ENCODE measurements around the gene WDR45B. TPM values are rescaled to one million over a fixed set of nuclear protein-coding genes. Genes with fewer than 3 reads are reported as not detected.

The WDR45B gene
- total and polyA plus RNA-seq, 2 donors (not counting 1 experiment from before 2014, with no cell fraction given) = 54.3 to 72.7 TPM

DNA sequence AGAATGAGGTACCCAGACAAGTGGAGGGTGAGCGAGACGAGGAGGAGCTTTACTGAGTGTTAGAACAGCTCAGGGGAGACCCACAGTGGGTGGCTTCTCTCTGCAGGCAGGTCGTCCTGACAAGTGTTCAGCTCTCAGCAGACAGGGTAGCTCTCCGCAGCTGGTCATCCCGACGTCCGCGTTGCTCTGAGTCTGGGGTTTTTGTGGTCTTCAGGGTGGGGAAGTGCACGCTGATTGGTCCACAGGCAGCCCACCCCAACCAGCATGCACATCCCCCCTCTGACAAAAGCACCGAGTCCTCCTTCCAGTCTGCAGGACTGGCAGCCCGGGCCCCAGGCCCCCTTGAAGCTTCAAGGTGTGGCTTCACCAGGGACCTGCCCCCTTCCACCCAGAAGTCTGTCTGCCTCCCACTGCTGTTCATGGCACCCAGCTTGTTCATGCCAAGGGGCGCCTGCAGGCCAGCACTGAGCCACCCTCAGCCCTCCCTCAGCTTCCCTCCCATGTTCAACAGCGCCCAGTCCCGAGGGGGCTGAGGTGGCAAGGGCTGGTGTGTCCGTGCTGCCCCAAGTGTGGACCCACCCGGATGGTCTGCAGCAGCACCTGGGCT lies 19.9 kb upstream of the WDR45B start:
- POLR2A ChIA-PET = interaction anchor here (0.7 kb wide), 1 partner anchor 943 kb away, joined by 3 read pairs; no protein-coding TSS in a partner anchor

DNA sequence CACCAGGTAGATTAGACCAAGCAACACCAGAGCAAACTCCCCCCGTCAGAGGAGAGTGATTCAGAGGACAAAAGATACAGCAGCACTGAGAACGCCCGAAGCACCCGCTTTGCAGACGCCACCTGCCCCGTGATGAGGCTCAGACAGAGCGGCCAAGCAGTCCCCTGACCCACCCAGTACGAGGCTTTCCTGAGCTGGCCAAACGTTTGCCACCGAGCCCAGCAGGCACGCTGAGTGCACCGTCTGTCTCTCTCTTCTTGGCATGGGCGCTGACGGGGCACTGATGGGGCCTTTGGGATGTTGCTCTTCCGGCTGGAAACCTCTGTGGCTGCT lies 19.4 kb upstream of the WDR45B start:
- no peaks in the 10 kb centered on the region for H3K27me3 ChIP-seq (replicated peaks in 1 of 4; ENCODE audit: control extremely low read depth in 1 of 4, control insufficient read depth in 3 of 4, insufficient read depth in 4 of 4, low read length in 3 of 4)
- no peak overlapping the region for H3K4me3 Mint-ChIP-seq
- no peak overlapping the region for H3K4me2 ChIP-seq (replicated peaks; ENCODE audit: low read depth, low read length, poor library complexity, severe bottlenecking)
- intact Hi-C loops (cut with micrococcal nuclease) = no loop called here
- no peaks in the 10 kb centered on the region for H3K9me3 Mint-ChIP-seq (ENCODE audit: insufficient read depth)
- H3K9ac ChIP-seq (ENCODE audit: low read length) = no peak overlapping the region
- ATAC-seq (ENCODE audit: low read depth) (no peak), DNase-seq (no peak)
- WGBS (ENCODE audit: insufficient coverage) = 97% methylated on average over 14 of the region's 15 CpGs
- peaks cover 6% of the 10 kb centered on the region for H3K4me1 Mint-ChIP-seq
- ChIA-PET CTCF (interaction anchor here (1.6 to 2.1 kb wide), 4 partner anchors 40 to 108 kb away, joined by 4 to 25 read pairs (median 10); partner anchors contain the start of gene FN3KRP), POLR2A (no interaction called here)
- peaks cover 0 to 6% of the 10 kb centered on the region in 2 donors for H3K4me1 ChIP-seq (ENCODE audit: control insufficient read depth in 2 of 2, insufficient read depth in 2 of 2, low read length in 2 of 2)
- H3K27ac Mint-ChIP-seq = no peak overlapping the region
- no peaks in the 10 kb centered on the region for H3K27me3 Mint-ChIP-seq
- no peaks in the 10 kb centered on the region for H3K9me3 ChIP-seq (ENCODE audit: control extremely low read depth in 1 of 3, control insufficient read depth in 2 of 3, insufficient read depth in 1 of 3, low read length in 2 of 3)
- no peaks in the 10 kb centered on the region for H4K20me1 ChIP-seq (ENCODE audit: control insufficient read depth, insufficient read depth, low read length, poor library complexity, severe bottlenecking)
- H2AFZ ChIP-seq (ENCODE audit: insufficient read depth, low read depth, low read length, poor library complexity, severe bottlenecking) = no peak overlapping the region
- no peak overlapping the region for H3K27ac ChIP-seq (ENCODE audit: low read length in 2 of 2)
- TF ChIP-seq, protein P1, sequence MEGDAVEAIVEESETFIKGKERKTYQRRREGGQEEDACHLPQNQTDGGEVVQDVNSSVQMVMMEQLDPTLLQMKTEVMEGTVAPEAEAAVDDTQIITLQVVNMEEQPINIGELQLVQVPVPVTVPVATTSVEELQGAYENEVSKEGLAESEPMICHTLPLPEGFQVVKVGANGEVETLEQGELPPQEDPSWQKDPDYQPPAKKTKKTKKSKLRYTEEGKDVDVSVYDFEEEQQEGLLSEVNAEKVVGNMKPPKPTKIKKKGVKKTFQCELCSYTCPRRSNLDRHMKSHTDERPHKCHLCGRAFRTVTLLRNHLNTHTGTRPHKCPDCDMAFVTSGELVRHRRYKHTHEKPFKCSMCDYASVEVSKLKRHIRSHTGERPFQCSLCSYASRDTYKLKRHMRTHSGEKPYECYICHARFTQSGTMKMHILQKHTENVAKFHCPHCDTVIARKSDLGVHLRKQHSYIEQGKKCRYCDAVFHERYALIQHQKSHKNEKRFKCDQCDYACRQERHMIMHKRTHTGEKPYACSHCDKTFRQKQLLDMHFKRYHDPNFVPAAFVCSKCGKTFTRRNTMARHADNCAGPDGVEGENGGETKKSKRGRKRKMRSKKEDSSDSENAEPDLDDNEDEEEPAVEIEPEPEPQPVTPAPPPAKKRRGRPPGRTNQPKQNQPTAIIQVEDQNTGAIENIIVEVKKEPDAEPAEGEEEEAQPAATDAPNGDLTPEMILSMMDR (IDR thresholded peaks at IDR 0.05) = no peak
- no peak for TF ChIP-seq EZH2 (IDR thresholded peaks at IDR 0.05; ENCODE audit: borderline replicate concordance, insufficient read depth, low read depth, low read length, poor library complexity, severe bottlenecking)
- no peaks in the 10 kb centered on the region for H3K79me2 ChIP-seq (ENCODE audit: control insufficient read depth, insufficient read depth, low read length)
- no peak overlapping the region for H3K4me3 ChIP-seq (ENCODE audit: control extremely low read depth in 1 of 5, extremely low read depth in 1 of 5, insufficient read depth in 1 of 5, low read depth in 2 of 5, low read length in 4 of 5)
- no peaks in the 10 kb centered on the region for H3K36me3 ChIP-seq (replicated peaks in 1 of 2; ENCODE audit: control extremely low read depth in 1 of 2, control insufficient read depth in 1 of 2, extremely low read depth in 1 of 2, insufficient read depth in 2 of 2, low read length in 1 of 2)

More for the DNA sequence above, 19.9 kb upstream of the WDR45B start:
- H4K20me1 ChIP-seq (ENCODE audit: control insufficient read depth, insufficient read depth, low read length, poor library complexity, severe bottlenecking) = no peaks in the 10 kb centered on the region
- intact Hi-C loops (cut with micrococcal nuclease) = loop anchor here (1.0 to 2.0 kb wide), 2 partner anchors 107 to 113 kb away; no protein-coding TSS in a partner anchor
- H3K9me3 Mint-ChIP-seq (ENCODE audit: insufficient read depth) = no peaks in the 10 kb centered on the region
- H3K36me3 ChIP-seq (replicated peaks in 1 of 2; ENCODE audit: control extremely low read depth in 1 of 2, control insufficient read depth in 1 of 2, extremely low read depth in 1 of 2, insufficient read depth in 2 of 2, low read length in 1 of 2) = no peaks in the 10 kb centered on the region
- no peak overlapping the region for H3K27ac Mint-ChIP-seq
- no peak overlapping the region for H3K9ac ChIP-seq (ENCODE audit: low read length)
- H3K4me1 ChIP-seq (ENCODE audit: control insufficient read depth in 2 of 2, insufficient read depth in 2 of 2, low read length in 2 of 2) = peaks cover 0 to 6% of the 10 kb centered on the region in 2 donors
- H3K4me3 ChIP-seq (ENCODE audit: control extremely low read depth in 1 of 5, extremely low read depth in 1 of 5, insufficient read depth in 1 of 5, low read depth in 2 of 5, low read length in 4 of 5) = no peak overlapping the region
- H3K9me3 ChIP-seq (ENCODE audit: control extremely low read depth in 1 of 3, control insufficient read depth in 2 of 3, insufficient read depth in 1 of 3, low read length in 2 of 3) = no peaks in the 10 kb centered on the region
- no peak overlapping the region for H3K27ac ChIP-seq (ENCODE audit: low read length in 2 of 2)
- H3K27me3 Mint-ChIP-seq = no peaks in the 10 kb centered on the region
- no peak for ATAC-seq (ENCODE audit: low read depth)
- H3K4me3 Mint-ChIP-seq = no peak overlapping the region
- no peak overlapping the region for H2AFZ ChIP-seq (ENCODE audit: insufficient read depth, low read depth, low read length, poor library complexity, severe bottlenecking)
- TF ChIP-seq, protein P1 (IDR thresholded peaks at IDR 0.05) = no peak
- no peak for TF ChIP-seq EZH2 (IDR thresholded peaks at IDR 0.05; ENCODE audit: borderline replicate concordance, insufficient read depth, low read depth, low read length, poor library complexity, severe bottlenecking)
- H3K27me3 ChIP-seq (replicated peaks in 1 of 4; ENCODE audit: control extremely low read depth in 1 of 4, control insufficient read depth in 3 of 4, insufficient read depth in 4 of 4, low read length in 3 of 4) = no peaks in the 10 kb centered on the region
- WGBS (ENCODE audit: insufficient coverage) = 77% methylated on average over 10 of the region's 16 CpGs
- CTCF ChIA-PET = interaction anchor here (0.7 to 2.1 kb wide), 7 partner anchors 9 to 113 kb away, joined by 3 to 25 read pairs (median 5); partner anchors contain the start of gene FN3KRP
- no peak overlapping the region for H3K4me2 ChIP-seq (replicated peaks; ENCODE audit: low read depth, low read length, poor library complexity, severe bottlenecking)
- no peaks in the 10 kb centered on the region for H3K79me2 ChIP-seq (ENCODE audit: control insufficient read depth, insufficient read depth, low read length)
- no peak for DNase-seq
- H3K4me1 Mint-ChIP-seq = peaks cover 6% of the 10 kb centered on the region
